WTC11 (cell line): ENCODE results near the gene CAPN9.

ENCODE experiments used
- ATF6 ChIP-seq: sonication (generic); formaldehyde crosslinking; IDR thresholded peaks from 2 replicates; pipeline ENCODE4 v1.8.1; 2023; ENCODE audit warnings: mild to moderate bottlenecking, missing genetic modification reagents
- CTCF ChIP-seq: fragments of 200-600 bp; IDR thresholded peaks from 2 replicates; pipeline ENCODE4 v1.8.0; 2022; ENCODE audit warnings: antibody characterized with exemption
- E2F1 ChIP-seq: sonication (generic); formaldehyde crosslinking; IDR thresholded peaks from 2 replicates; pipeline ENCODE4 v1.8.0; 2022; ENCODE audit warnings: mild to moderate bottlenecking, missing genetic modification reagents
- EMX1 ChIP-seq: fragments of 250-450 bp; sonication (Bioruptor Pico); IDR thresholded peaks from 2 replicates; pipeline ENCODE4 v1.8.0; 2021; ENCODE audit warnings: mild to moderate bottlenecking
- ETV6 ChIP-seq: sonication (generic); formaldehyde crosslinking; IDR thresholded peaks from 2 replicates; pipeline ENCODE4 v1.8.1; 2022; ENCODE audit warnings: mild to moderate bottlenecking, missing genetic modification reagents
- HMGA2 ChIP-seq: fragments of 250-450 bp; sonication (Bioruptor Pico); IDR thresholded peaks from 2 replicates; pipeline ENCODE4 v1.4.0; 2021; ENCODE audit warnings: mild to moderate bottlenecking, moderate library complexity
- JAZF1 ChIP-seq: fragments of 250-450 bp; sonication (Bioruptor Pico); IDR thresholded peaks from 2 replicates; pipeline ENCODE4 v1.9.0; 2021; ENCODE audit warnings: moderate library complexity, mild to moderate bottlenecking, inconsistent platforms
- MAX ChIP-seq: sonication (generic); formaldehyde crosslinking; IDR thresholded peaks from 2 replicates; pipeline ENCODE4 v1.8.0; 2022; ENCODE audit warnings: mild to moderate bottlenecking, missing genetic modification reagents
- NR2C2 ChIP-seq: sonication (generic); formaldehyde crosslinking; IDR thresholded peaks from 2 replicates; pipeline ENCODE4 v1.8.0; 2022; ENCODE audit warnings: mild to moderate bottlenecking, missing genetic modification reagents
- NR3C1 ChIP-seq: sonication (generic); formaldehyde crosslinking; conservative IDR thresholded peaks from 2 replicates; pipeline ENCODE4 v1.8.1; 2023; ENCODE audit warnings: low read depth, mild to moderate bottlenecking, missing genetic modification reagents
- SP1 ChIP-seq: sonication (generic); formaldehyde crosslinking; conservative IDR thresholded peaks from 2 replicates; pipeline ENCODE4 v1.8.1; 2022; ENCODE audit warnings: missing genetic modification reagents
- ZMAT4 ChIP-seq: fragments of 250-450 bp; sonication (Bioruptor Pico); IDR thresholded peaks from 2 replicates; pipeline ENCODE4 v1.9.0; 2021; ENCODE audit warnings: mild to moderate bottlenecking
- ZNF416 ChIP-seq: fragments of 250-450 bp; sonication (Bioruptor Pico); IDR thresholded peaks from 2 replicates; pipeline ENCODE4 v1.9.0; 2021; ENCODE audit warnings: mild to moderate bottlenecking, inconsistent platforms
- ZNF512 ChIP-seq: sonication (generic); formaldehyde crosslinking; IDR thresholded peaks from 2 replicates; pipeline ENCODE4 v1.8.1; 2022; ENCODE audit warnings: missing genetic modification reagents, borderline replicate concordance

GRCh38 chr1:230773396-230774033 is 26.3 kb downstream of the CAPN9 start:
- no peak for TF ChIP-seq EMX1 (CRISPR knock-in tag)
- no peak for TF ChIP-seq CTCF
- TF ChIP-seq ZNF512 (CRISPR knock-in tag): no peak
- no peak for TF ChIP-seq HMGA2
- TF ChIP-seq ATF6 (CRISPR knock-in tag): no peak
- no peak for TF ChIP-seq ETV6 (CRISPR knock-in tag)
- TF ChIP-seq E2F1 (CRISPR knock-in tag): no peak
- no peak for TF ChIP-seq ZMAT4
- no peak for TF ChIP-seq NR2C2 (CRISPR knock-in tag)
- TF ChIP-seq MAX (CRISPR knock-in tag): no peak
- TF ChIP-seq SP1 (CRISPR knock-in tag): no peak
- no peak for TF ChIP-seq JAZF1
- TF ChIP-seq ZNF416 (CRISPR knock-in tag): no peak
- no peak for TF ChIP-seq NR3C1 (CRISPR knock-in tag)
